ENCODE data around the gene EIF2S2.

EIF2S2 gene

GRCh38 chr20:34122274-34122980 is 10.4 kb upstream of the EIF2S2 start:
- DNase-seq (ENCODE audit: low read depth in 1 of 2, low spot score in 1 of 2): no peak

GRCh38 chr20:34120213-34120612 is 8.2 kb upstream of the EIF2S2 start:
- no peak for DNase-seq (ENCODE audit: low read depth in 1 of 2, low spot score in 1 of 2)

GRCh38 chr20:34115232-34115631 is 3.2 kb upstream of the EIF2S2 start:
- DNase-seq (ENCODE audit: low read depth in 1 of 2, low spot score in 1 of 2): no peak

- no peak for DNase-seq (ENCODE audit: low read depth in 1 of 2, low spot score in 1 of 2)
Observed at GRCh38 chr20:34114809-34115208, 2.8 kb upstream of the EIF2S2 start.

- DNase-seq (ENCODE audit: low read depth in 1 of 2, low spot score in 1 of 2): no peak
Observed at GRCh38 chr20:34112600-34113101, 608 bp upstream of the EIF2S2 start.

- DNase-seq (ENCODE audit: low read depth in 1 of 2, low spot score in 1 of 2): no peak
Observed at GRCh38 chr20:34110745-34111641, 1.1 kb downstream of the EIF2S2 start.

GRCh38 chr20:34110025-34110744 is 1.9 kb downstream of the EIF2S2 start:
- no peak for DNase-seq (ENCODE audit: low read depth in 1 of 2, low spot score in 1 of 2)

- no peak for DNase-seq (ENCODE audit: low read depth in 1 of 2, low spot score in 1 of 2)
Observed at GRCh38 chr20:34109442-34109841, 2.6 kb downstream of the EIF2S2 start.

- no peak for DNase-seq (ENCODE audit: low read depth in 1 of 2, low spot score in 1 of 2)
Observed at GRCh38 chr20:34108616-34109174, 3.3 kb downstream of the EIF2S2 start.

GRCh38 chr20:34105978-34106675 is 5.9 kb downstream of the EIF2S2 start:
- DNase-seq (ENCODE audit: low read depth in 1 of 2, low spot score in 1 of 2): no peak

- DNase-seq (ENCODE audit: low read depth in 1 of 2, low spot score in 1 of 2): no peak
Observed at GRCh38 chr20:34104059-34104458, 8.0 kb downstream of the EIF2S2 start.

GRCh38 chr20:34102342-34102741 is 9.7 kb downstream of the EIF2S2 start:
- DNase-seq (ENCODE audit: low read depth in 1 of 2, low spot score in 1 of 2): no peak

GRCh38 chr20:34100576-34100975 is 11.5 kb downstream of the EIF2S2 start:
- no peak for DNase-seq (ENCODE audit: low read depth in 1 of 2, low spot score in 1 of 2)

- no peak for DNase-seq (ENCODE audit: low read depth in 1 of 2, low spot score in 1 of 2)
Observed at GRCh38 chr20:34099675-34100074, 12.4 kb downstream of the EIF2S2 start.

GRCh38 chr20:34098570-34098969 is 13.5 kb downstream of the EIF2S2 start:
- DNase-seq (ENCODE audit: low read depth in 1 of 2, low spot score in 1 of 2): no peak

GRCh38 chr20:34096699-34097444 is 15.2 kb downstream of the EIF2S2 start:
- no peak for DNase-seq (ENCODE audit: low read depth in 1 of 2, low spot score in 1 of 2)

- DNase-seq (ENCODE audit: low read depth in 1 of 2, low spot score in 1 of 2): no peak
Observed at GRCh38 chr20:34095825-34096224, 16.2 kb downstream of the EIF2S2 start.

GRCh38 chr20:34093895-34094294 is 18.1 kb downstream of the EIF2S2 start:
- no peak for DNase-seq (ENCODE audit: low read depth in 1 of 2, low spot score in 1 of 2)

GRCh38 chr20:34091637-34092200 is 20.3 kb downstream of the EIF2S2 start:
- no peak for DNase-seq (ENCODE audit: low read depth in 1 of 2, low spot score in 1 of 2)

GRCh38 chr20:34090645-34091044 is 21.4 kb downstream of the EIF2S2 start:
- no peak for DNase-seq (ENCODE audit: low read depth in 1 of 2, low spot score in 1 of 2)

All from activated CD4-positive, alpha-beta T cell treated with anti-CD3 and anti-CD28 coated beads, Interleukin-2, amount 50 U/mL, for 24 hours (primary cell).